Epithelial cell of esophagus (primary cell): ENCODE measurements around the gene ATPAF1.

Experiments
- DNase-seq: peaks from one replicate; pipeline ENCODE4 v3.0.0; 2010; ENCODE audit warnings: low read depth
- H3K4me3 ChIP-seq: 2 replicates; pipeline ENCODE4 v1.5.1; 2011; ENCODE audit warnings: mild to moderate bottlenecking, low read length, control low read depth
- TF ChIP-seq, protein P1 (sequence below): IDR thresholded peaks from 2 replicates; pipeline ENCODE4 v1.5.1; 2011; ENCODE audit warnings: low read depth, mild to moderate bottlenecking, low read length, control low read depth, inconsistent platforms; ENCODE audit not compliant: insufficient read depth; ENCODE audit errors: missing control alignments

The ATPAF1 gene

DNA sequence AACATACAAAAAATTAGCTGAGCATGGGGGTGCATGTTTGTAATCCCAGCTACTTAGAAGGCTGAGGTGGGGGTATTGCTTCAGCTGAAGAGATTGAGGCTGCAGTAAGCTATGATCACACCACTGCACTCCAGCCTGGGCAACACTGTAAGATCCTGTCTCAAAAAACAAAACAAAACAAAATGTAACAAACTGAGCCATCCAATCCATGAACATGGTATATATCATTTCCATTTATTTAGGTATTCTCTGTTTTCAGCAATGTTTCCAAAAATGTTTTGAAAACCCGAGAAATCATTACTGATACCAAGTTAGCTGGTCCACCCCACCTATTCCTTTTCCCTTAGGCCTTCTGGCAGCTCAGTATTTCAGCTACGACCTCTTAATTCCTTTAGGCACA is 18.4 kb downstream of the ATPAF1 start:
- TF ChIP-seq, protein P1, sequence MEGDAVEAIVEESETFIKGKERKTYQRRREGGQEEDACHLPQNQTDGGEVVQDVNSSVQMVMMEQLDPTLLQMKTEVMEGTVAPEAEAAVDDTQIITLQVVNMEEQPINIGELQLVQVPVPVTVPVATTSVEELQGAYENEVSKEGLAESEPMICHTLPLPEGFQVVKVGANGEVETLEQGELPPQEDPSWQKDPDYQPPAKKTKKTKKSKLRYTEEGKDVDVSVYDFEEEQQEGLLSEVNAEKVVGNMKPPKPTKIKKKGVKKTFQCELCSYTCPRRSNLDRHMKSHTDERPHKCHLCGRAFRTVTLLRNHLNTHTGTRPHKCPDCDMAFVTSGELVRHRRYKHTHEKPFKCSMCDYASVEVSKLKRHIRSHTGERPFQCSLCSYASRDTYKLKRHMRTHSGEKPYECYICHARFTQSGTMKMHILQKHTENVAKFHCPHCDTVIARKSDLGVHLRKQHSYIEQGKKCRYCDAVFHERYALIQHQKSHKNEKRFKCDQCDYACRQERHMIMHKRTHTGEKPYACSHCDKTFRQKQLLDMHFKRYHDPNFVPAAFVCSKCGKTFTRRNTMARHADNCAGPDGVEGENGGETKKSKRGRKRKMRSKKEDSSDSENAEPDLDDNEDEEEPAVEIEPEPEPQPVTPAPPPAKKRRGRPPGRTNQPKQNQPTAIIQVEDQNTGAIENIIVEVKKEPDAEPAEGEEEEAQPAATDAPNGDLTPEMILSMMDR = no peak
- no peak overlapping the region for H3K4me3 ChIP-seq
- DNase-seq = no peak

DNA sequence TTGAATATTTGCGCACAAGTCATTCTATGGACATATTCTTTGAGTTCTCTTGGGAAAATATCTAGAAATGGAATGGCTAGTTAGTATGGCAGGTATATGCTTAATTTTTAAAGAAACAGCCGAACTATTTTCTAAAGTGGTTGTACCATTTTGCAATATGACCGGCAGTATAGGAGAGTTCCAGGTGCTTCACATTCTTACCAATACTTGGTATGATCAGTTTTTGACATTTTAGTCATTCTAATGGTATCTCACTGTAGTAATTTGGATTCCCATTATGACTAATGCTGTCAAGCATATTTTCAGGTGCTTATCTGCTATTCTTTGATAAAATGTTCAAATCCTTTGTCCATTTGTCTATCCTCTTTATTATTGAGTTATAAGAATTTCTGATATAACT is 20.6 kb downstream of the ATPAF1 start:
- TF ChIP-seq, protein P1 = no peak
- H3K4me3 ChIP-seq = no peak overlapping the region
- DNase-seq = no peak

DNA sequence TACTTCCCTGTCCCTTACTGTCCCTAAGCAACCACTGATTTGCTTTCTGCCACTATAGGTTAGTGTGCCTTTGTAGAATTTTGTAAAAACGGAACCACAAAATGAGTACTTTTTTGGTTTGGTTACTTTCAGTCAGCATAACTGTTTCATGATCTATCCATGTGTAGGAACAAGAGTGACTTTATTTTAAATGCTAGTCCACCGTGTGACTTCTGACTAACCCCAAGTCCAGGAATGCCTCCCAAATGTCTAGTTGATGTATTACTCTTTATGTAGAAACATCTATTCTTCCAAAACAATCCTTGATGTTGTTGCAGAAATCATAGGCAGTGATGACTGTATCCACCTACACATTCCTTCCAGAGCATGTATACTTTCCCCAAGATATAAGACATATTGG is 21.3 kb downstream of the ATPAF1 start:
- H3K4me3 ChIP-seq = no peak overlapping the region
- DNase-seq = no peak
- TF ChIP-seq, protein P1 = no peak

DNA sequence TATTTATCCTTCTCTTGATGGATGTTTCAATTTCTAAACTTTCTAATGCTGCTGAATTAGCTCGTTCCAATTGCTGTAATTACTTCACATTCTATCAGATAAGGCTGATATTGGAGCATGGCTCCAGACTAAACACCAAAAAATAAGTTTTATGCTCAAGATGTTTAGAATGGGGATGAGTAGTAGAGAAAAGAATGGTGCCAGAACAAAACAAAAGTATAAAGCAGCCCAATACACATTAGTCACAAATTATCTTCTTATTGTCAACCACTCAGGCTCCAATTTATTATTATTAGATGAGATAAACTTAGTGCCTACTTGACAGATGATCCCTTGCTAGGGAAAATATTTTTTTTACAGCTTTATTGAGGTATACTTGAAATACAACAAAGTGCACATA is 21.8 kb downstream of the ATPAF1 start:
- TF ChIP-seq, protein P1 = no peak
- no peak overlapping the region for H3K4me3 ChIP-seq
- DNase-seq = no peak

DNA sequence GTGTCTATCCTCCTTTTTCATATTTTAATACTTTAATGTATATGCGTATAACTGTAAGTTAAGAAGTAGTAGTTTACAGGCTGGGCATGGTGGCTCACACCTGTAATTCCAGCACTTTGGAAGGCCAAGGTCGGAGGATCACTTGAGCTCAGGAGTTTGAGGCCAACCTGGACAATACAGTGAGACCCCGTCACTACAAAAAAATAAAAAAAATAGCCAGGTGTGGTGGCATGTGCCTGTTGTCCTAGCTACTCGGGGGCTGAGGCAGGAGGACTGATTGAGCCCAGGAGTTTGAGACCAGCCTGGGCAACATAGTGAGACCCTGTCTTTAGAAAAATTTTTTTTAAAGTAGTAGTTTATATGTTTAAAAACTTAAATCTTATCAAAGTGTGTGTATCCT is 22.3 kb downstream of the ATPAF1 start:
- TF ChIP-seq, protein P1 = no peak
- no peak for DNase-seq
- no peak overlapping the region for H3K4me3 ChIP-seq

DNA sequence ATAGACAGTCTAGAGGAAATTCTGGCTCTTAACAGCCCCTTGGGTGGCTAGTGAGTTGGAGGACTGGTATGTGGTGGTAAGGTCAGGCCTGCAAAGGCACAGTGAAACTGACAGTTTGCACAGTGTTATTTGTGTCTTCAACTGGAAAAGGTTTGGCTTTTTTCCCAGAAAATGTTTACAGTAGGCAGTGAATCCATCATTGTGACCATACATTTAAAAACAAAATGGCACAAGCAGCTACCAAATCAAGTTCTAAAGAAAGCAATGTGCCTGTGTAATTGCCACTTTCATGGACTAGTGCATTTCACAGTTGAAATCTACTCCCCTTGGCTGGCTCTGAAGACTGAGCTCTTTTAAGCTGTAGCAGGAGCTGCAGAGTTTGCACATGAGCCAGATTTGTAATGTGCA is 24.8 kb downstream of the ATPAF1 start:
- DNase-seq = peak; percentile 66
- TF ChIP-seq, protein P1 = no peak
- H3K4me3 ChIP-seq = no peak overlapping the region

DNA sequence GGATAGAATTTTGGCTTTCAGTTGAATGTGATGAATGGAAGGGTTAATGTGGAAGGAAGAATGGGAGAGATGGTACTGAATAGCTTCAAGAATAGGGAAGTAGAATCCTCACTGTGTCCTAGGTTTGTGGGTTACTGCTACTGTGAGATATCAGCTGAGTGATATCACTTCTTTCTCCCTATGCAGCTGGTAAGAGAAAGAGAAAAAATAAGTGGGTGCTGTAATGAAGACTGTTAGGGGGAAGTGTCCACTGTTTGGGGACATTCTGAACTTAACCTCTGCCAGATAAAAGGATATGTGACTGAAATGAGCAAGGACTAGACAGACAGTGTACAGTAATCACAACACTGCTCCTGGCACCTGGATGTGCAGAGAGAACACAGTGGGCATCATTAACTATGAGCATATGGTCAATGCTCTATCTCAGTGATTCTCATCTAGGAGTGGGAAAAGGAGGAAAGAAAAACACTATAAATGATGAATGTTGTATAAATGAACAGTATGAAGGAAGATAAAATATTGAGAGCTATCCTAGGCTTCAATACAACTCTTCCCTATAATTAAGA is 26.0 kb downstream of the ATPAF1 start:
- TF ChIP-seq, protein P1 = no peak
- no peak for DNase-seq
- no peak overlapping the region for H3K4me3 ChIP-seq
